OCI-LY7 (cell line): ENCODE results near the gene TRIM14.

Source experiments
- CTCF ChIP-seq: fragments of 200-600 bp; sonication (generic); conservative IDR thresholded peaks from 2 replicates; pipeline ENCODE4 v1.5.1; 2014; ENCODE audit warnings: mild to moderate bottlenecking, antibody characterized with exemption, low read length, moderate library complexity, mixed read lengths
- EZH2phosphoT487 ChIP-seq: fragments of 200-600 bp; sonication (generic); IDR thresholded peaks from 2 replicates; pipeline ENCODE4 v1.6.1; 2018; ENCODE audit warnings: low read depth, borderline replicate concordance, mild to moderate bottlenecking, mixed run types, antibody characterized with exemption, low read length, moderate library complexity, mixed read lengths

- TF ChIP-seq CTCF = no peak
- no peak for TF ChIP-seq EZH2phosphoT487
Observed at GRCh38 chr9:98108531-98109031, 10.4 kb downstream of the TRIM14 start.
